DOHH2 (cell line): ENCODE results near the gene CKB.

Experiments
- H3F3A ChIP-seq: fragments of 200-600 bp; sonication (generic), shearing (Covaris generic); 2 replicates; pipeline ENCODE4 v1.6.0; 2016; ENCODE audit warnings: antibody characterized with exemption, mild to moderate bottlenecking; ENCODE audit not compliant: control insufficient read depth, insufficient read depth
- H3K27ac ChIP-seq: fragments of 200-600 bp; sonication (generic); 2 replicates; pipeline ENCODE4 v1.5.1; 2014; ENCODE audit warnings: low read depth, mild to moderate bottlenecking, low read length, moderate library complexity
- H3K27me3 ChIP-seq: fragments of 200-600 bp; sonication (generic); 2 replicates; pipeline ENCODE4 v1.6.1; 2014; ENCODE audit warnings: mild to moderate bottlenecking, low read length, mixed read lengths; ENCODE audit not compliant: control insufficient read depth
- H3K36me3 ChIP-seq: fragments of 200-600 bp; sonication (generic); 2 replicates; pipeline ENCODE4 v1.6.1; 2014; ENCODE audit warnings: mild to moderate bottlenecking, low read length, moderate library complexity, mixed read lengths; ENCODE audit not compliant: control insufficient read depth
- H3K4me1 ChIP-seq: fragments of 200-600 bp; sonication (generic); 2 replicates; pipeline ENCODE4 v1.6.1; 2014; ENCODE audit warnings: mild to moderate bottlenecking, low read length, mixed read lengths; ENCODE audit not compliant: control insufficient read depth
- H3K4me2 ChIP-seq: fragments of 200-600 bp; sonication (generic); 2 replicates; pipeline ENCODE4 v1.6.0; 2014; ENCODE audit warnings: mild to moderate bottlenecking, low read length, moderate library complexity
- H3K4me3 ChIP-seq: fragments of 200-600 bp; sonication (generic); 2 replicates; pipeline ENCODE4 v1.5.1; 2014; ENCODE audit warnings: mild to moderate bottlenecking, low read length, mixed read lengths
- H3K79me2 ChIP-seq: fragments of 200-600 bp; sonication (generic); 2 replicates; pipeline ENCODE4 v1.6.1; 2014; ENCODE audit warnings: mild to moderate bottlenecking, low read length, mixed read lengths; ENCODE audit not compliant: control insufficient read depth
- H3K9me2 ChIP-seq: fragments of 200-600 bp; sonication (generic); replicated peaks from 2 replicates; pipeline ENCODE4 v1.6.1; 2014; ENCODE audit warnings: mild to moderate bottlenecking, low read length, mixed read lengths; ENCODE audit not compliant: control insufficient read depth
- H3K9me3 ChIP-seq: fragments of 200-600 bp; sonication (generic); 2 replicates; pipeline ENCODE4 v1.6.1; 2014; ENCODE audit warnings: antibody characterized with exemption, low read length, mixed read lengths; ENCODE audit not compliant: control insufficient read depth, insufficient read depth
- H4K20me1 ChIP-seq: fragments of 200-600 bp; sonication (generic); 2 replicates; pipeline ENCODE4 v1.6.0; 2014; ENCODE audit warnings: low read depth, mild to moderate bottlenecking, antibody characterized with exemption, low read length, moderate library complexity; ENCODE audit not compliant: control insufficient read depth, insufficient read depth
- CTCF ChIP-seq: fragments of 200-600 bp; sonication (generic); IDR thresholded peaks from one replicate; pipeline ENCODE4 v1.5.1; 2014; ENCODE audit warnings: antibody characterized with exemption, mild to moderate bottlenecking, low read depth, low read length; ENCODE audit not compliant: poor library complexity, severe bottlenecking
- EZH2phosphoT487 ChIP-seq: fragments of 200-600 bp; sonication (generic); IDR thresholded peaks from 2 replicates; pipeline ENCODE4 v1.6.1; 2017; ENCODE audit warnings: borderline replicate concordance, mild to moderate bottlenecking, antibody characterized with exemption, low read length, moderate library complexity, mixed read lengths

The CKB gene

GRCh38 chr14:103539056-103539825, 16.6 kb upstream of the CKB start:
- Histone ChIP-seq H3K4me2 (no peak overlapping the region), H3F3A (no peaks in the 10 kb centered on the region), H3K27me3 (peaks cover 4% of the 10 kb centered on the region), H3K4me3 (no peak overlapping the region), H3K36me3 (peaks cover 5% of the 10 kb centered on the region; the same call in 1 of the 2 replicates), H3K79me2 (no peaks in the 10 kb centered on the region), H4K20me1 (no peaks in the 10 kb centered on the region), H3K9me2 (no peaks in the 10 kb centered on the region), H3K9me3 (no peaks in the 10 kb centered on the region), H3K4me1 (no peaks in the 10 kb centered on the region), H3K27ac (no peak overlapping the region)
- TF ChIP-seq EZH2phosphoT487 (no peak), CTCF (no peak)

GRCh38 chr14:103538291-103539055, 15.8 kb upstream of the CKB start:
- Histone ChIP-seq H3K9me3 (no peaks in the 10 kb centered on the region), H3K4me2 (no peak overlapping the region), H3K4me1 (no peaks in the 10 kb centered on the region), H4K20me1 (no peaks in the 10 kb centered on the region), H3K36me3 (peaks cover 5% of the 10 kb centered on the region; the same call in 1 of the 2 replicates), H3K79me2 (no peaks in the 10 kb centered on the region), H3F3A (no peaks in the 10 kb centered on the region), H3K27ac (no peak overlapping the region), H3K4me3 (no peak overlapping the region), H3K27me3 (peaks cover 4% of the 10 kb centered on the region), H3K9me2 (no peaks in the 10 kb centered on the region)
- no peak for TF ChIP-seq CTCF
- TF ChIP-seq EZH2phosphoT487, result no peak

GRCh38 chr14:103537175-103537990, 14.8 kb upstream of the CKB start:
- H3K27ac ChIP-seq, result no peak overlapping the region
- H3K4me1 ChIP-seq, result no peaks in the 10 kb centered on the region
- H3K4me2 ChIP-seq, result no peak overlapping the region
- no peaks in the 10 kb centered on the region for H3K9me2 ChIP-seq
- no peak for TF ChIP-seq EZH2phosphoT487
- TF ChIP-seq CTCF, result no peak
- no peak overlapping the region for H3K4me3 ChIP-seq
- peaks cover 4% of the 10 kb centered on the region for H3K27me3 ChIP-seq
- peaks cover 13% of the 10 kb centered on the region; the same call in 1 of the 2 replicates for H3K36me3 ChIP-seq
- no peaks in the 10 kb centered on the region for H3K9me3 ChIP-seq
- no peaks in the 10 kb centered on the region for H4K20me1 ChIP-seq
- H3F3A ChIP-seq, result no peaks in the 10 kb centered on the region
- no peaks in the 10 kb centered on the region for H3K79me2 ChIP-seq
